Effector CD8-positive, alpha-beta T cell (primary cell): ENCODE results near the gene JDP2.

Source experiments
- DNase-seq: peaks from one replicate; lab custom pipeline; 2025; lab: John Stamatoyannopoulos, UW

The JDP2 gene

GRCh38 chr14:75484711-75485429 is 57.0 kb downstream of the JDP2 start:
- no peak for DNase-seq

GRCh38 chr14:75486318-75486717 is 58.5 kb downstream of the JDP2 start:
- DNase-seq = no peak

GRCh38 chr14:75487155-75487671 is 59.4 kb downstream of the JDP2 start:
- no peak for DNase-seq

GRCh38 chr14:75489480-75489837 is 61.6 kb downstream of the JDP2 start:
- DNase-seq = no peak

GRCh38 chr14:75491376-75491978 is 63.7 kb downstream of the JDP2 start:
- no peak for DNase-seq

GRCh38 chr14:75492832-75493591 is 65.2 kb downstream of the JDP2 start:
- DNase-seq = no peak

GRCh38 chr14:75493592-75494087 is 65.8 kb downstream of the JDP2 start:
- no peak for DNase-seq

GRCh38 chr14:75494896-75495295 is 67.1 kb downstream of the JDP2 start:
- DNase-seq = no peak

GRCh38 chr14:75495399-75495798 is 67.6 kb downstream of the JDP2 start:
- DNase-seq = no peak

- DNase-seq = no peak
Measured at GRCh38 chr14:75495882-75496281, 68.1 kb downstream of the JDP2 start.

GRCh38 chr14:75496755-75497154 is 68.9 kb downstream of the JDP2 start:
- no peak for DNase-seq

- DNase-seq = no peak
Measured at GRCh38 chr14:75497191-75497590, 69.4 kb downstream of the JDP2 start.

GRCh38 chr14:75497701-75498100 is 69.9 kb downstream of the JDP2 start:
- DNase-seq = no peak

GRCh38 chr14:75499084-75499875 is 71.5 kb downstream of the JDP2 start:
- DNase-seq = no peak

GRCh38 chr14:75501080-75501479 is 73.3 kb downstream of the JDP2 start:
- DNase-seq = no peak

- DNase-seq = no peak
Measured at GRCh38 chr14:75504411-75504810, 76.6 kb downstream of the JDP2 start.

- DNase-seq = no peak
Measured at GRCh38 chr14:75506930-75507329, 79.1 kb downstream of the JDP2 start.

GRCh38 chr14:75510547-75510946 is 82.7 kb downstream of the JDP2 start:
- no peak for DNase-seq

- no peak for DNase-seq
Measured at GRCh38 chr14:75511201-75511600, 83.4 kb downstream of the JDP2 start.

- no peak for DNase-seq
Measured at GRCh38 chr14:75513911-75514672, 86.3 kb downstream of the JDP2 start.
